NCI-H69 (cell line): ENCODE results near the gene RAMP1.

Source experiments
- DNase-seq: peaks from one replicate; lab custom pipeline; 2025; lab: John Stamatoyannopoulos, UW

The RAMP1 gene

GRCh38 chr2:237917696-237918374 is 58.4 kb downstream of the RAMP1 start:
- DNase-seq = no peak

- no peak for DNase-seq
Measured at GRCh38 chr2:237919593-237919992, 60.2 kb downstream of the RAMP1 start.

- DNase-seq = no peak
Measured at GRCh38 chr2:237920673-237921072, 61.2 kb downstream of the RAMP1 start.

GRCh38 chr2:237921967-237922492 is 62.6 kb downstream of the RAMP1 start:
- no peak for DNase-seq

- DNase-seq = peak; percentile 78
Measured at GRCh38 chr2:237922641-237923361, 63.4 kb downstream of the RAMP1 start.

- peak; percentile 72 for DNase-seq
Measured at GRCh38 chr2:237923481-237924163, 64.2 kb downstream of the RAMP1 start.

- no peak for DNase-seq
Measured at GRCh38 chr2:237924164-237924534, 64.7 kb downstream of the RAMP1 start.

GRCh38 chr2:237927135-237927534 is 67.7 kb downstream of the RAMP1 start:
- no peak for DNase-seq

GRCh38 chr2:237927986-237928385 is 68.6 kb downstream of the RAMP1 start:
- peak; percentile 33 for DNase-seq

- no peak for DNase-seq
Measured at GRCh38 chr2:237929979-237930378, 70.6 kb downstream of the RAMP1 start.

- DNase-seq = no peak
Measured at GRCh38 chr2:237931205-237931721, 71.8 kb downstream of the RAMP1 start.

GRCh38 chr2:237932731-237933131 is 73.3 kb downstream of the RAMP1 start:
- no peak for DNase-seq

- DNase-seq = no peak
Measured at GRCh38 chr2:237934186-237934585, 74.8 kb downstream of the RAMP1 start.

- DNase-seq = peak; percentile 45
Measured at GRCh38 chr2:237935740-237936452, 76.5 kb downstream of the RAMP1 start.

- peak; percentile 77 for DNase-seq
Measured at GRCh38 chr2:237939251-237939650, 79.8 kb downstream of the RAMP1 start.

- no peak for DNase-seq
Measured at GRCh38 chr2:237940828-237941227, 81.4 kb downstream of the RAMP1 start.

- DNase-seq = no peak
Measured at GRCh38 chr2:237941239-237941638, 81.8 kb downstream of the RAMP1 start.

GRCh38 chr2:237942513-237942899 is 83.1 kb downstream of the RAMP1 start:
- DNase-seq = no peak

GRCh38 chr2:237943395-237944094 is 84.1 kb downstream of the RAMP1 start:
- DNase-seq = no peak

- DNase-seq = no peak
Measured at GRCh38 chr2:237944302-237944701, 84.9 kb downstream of the RAMP1 start.

- DNase-seq = no peak
Measured at GRCh38 chr2:237946423-237946822, 87.0 kb downstream of the RAMP1 start.
